HG02870 (cell line): ENCODE results near the gene HOXC12.

Source experiments
- ATAC-seq: cut with Tn5 transposase; IDR thresholded peaks from one replicate; pipeline ENCODE4 v1.9.1; 2021; ENCODE audit warnings: mild to moderate bottlenecking, moderate library complexity; ENCODE audit not compliant: unreplicated experiment

The HOXC12 gene

DNA sequence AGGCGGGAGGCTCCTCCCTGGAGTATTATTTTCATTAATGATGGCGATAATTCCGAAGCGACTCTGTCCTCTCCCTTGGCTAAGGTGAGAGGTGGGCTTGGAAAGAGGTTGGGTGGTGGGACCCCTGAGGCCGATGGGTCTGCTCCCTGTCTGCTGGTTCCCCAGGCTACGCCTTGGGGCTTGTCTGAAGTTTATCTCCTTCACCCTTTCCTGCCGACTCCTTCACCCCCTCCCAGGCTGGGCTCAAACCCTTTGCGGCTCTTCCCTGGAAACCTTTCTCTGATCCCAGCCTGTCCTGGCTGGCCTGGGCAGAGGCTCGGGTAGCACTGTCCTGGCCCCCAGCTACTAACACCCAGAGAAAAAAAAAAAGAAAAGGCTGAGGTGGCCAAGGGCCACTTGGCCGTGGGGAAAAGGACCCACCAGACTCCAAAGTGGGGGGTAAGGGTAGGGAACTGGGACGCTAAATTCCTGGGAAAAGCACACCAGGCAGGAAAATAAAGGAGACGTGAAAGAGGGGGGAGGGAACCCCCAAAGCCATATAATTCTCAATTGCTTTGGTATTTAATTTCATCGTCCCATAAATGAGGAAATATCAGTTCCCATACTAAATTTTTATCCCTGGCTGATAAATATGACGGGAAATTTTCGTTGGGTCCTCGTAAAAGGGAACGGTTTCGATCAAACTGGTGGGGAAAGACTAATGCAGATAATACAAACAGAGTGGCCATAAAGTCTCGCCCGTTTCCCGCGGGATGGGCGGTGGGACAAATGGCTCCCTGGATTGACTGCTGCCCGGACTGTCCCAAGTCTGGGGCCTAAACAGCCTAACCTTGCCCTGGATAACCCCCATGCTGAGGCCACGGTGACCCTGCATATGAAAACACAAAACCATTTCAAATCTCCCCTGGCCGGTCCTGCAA, 28.2 kb downstream of the HOXC12 start:
- ATAC-seq = no peak

- no peak for ATAC-seq
Measured at GRCh38 chr12:53983568-53983949, 28.9 kb downstream of the HOXC12 start.

DNA sequence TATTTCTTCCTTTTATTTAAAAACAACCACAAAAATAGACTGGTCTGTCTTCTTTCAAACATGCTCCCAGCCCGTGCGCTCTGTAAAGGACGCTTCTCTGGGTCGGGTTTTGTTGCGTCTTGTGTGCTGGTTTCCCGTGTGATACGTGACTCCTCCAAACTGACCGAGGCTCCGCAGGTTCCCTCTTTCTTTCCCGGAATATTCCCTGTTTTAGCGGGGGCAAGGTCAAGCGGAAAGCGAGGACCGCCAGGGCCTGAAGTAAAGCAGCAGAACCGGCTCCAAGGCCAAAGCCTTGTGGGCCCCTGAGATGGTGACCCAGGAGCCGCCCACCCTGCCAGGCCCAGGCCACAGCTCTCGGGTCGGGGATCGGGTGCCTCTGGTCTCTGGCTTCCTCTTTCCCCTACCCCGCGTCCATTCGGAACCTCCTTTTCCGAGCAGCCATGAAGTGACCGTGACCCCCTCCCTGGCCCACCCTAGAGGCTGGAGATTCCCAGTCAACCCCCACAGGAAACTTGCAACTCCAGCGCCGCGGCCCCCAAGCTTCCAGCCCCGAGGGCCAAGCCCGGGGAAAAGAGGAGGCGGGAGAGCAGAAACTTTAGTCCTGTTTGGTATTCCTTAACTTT, 29.4 kb downstream of the HOXC12 start:
- no peak for ATAC-seq

DNA sequence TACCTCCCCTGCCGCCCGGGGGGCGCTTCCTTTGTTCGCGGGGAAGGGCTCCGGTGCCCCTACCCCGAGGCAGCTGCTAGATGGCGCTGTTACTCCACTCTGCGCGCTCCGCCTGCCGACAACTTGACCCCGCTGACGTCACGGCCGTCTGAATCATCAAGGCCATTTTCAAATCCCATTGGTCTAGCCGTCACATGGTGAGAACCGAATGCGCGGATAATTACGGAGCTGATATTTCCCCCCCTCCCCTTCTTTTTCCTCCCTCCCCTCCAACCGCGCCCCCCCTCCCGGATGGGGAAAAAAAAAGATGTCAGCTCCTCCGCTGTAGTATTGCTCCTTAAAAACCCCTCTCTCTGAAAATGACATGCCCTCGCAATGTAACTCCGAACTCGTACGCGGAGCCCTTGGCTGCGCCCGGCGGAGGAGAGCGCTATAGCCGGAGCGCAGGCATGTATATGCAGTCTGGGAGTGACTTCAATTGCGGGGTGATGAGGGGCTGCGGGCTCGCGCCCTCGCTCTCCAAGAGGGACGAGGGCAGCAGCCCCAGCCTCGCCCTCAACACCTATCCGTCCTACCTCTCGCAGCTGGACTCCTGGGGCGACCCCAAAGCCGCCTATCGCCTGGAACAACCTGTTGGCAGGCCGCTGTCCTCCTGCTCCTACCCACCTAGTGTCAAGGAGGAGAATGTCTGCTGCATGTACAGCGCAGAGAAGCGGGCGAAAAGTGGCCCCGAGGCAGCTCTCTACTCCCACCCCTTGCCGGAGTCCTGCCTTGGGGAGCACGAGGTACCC, 30.4 kb downstream of the HOXC12 start, which contains the start of gene HOXC10:
Gene HOXC10, plus strand, starts transcription at position 246 of the 791 bp plus-strand sequence. Its CDS starts 114 bp downstream, at position 360.
- no peak for ATAC-seq

DNA sequence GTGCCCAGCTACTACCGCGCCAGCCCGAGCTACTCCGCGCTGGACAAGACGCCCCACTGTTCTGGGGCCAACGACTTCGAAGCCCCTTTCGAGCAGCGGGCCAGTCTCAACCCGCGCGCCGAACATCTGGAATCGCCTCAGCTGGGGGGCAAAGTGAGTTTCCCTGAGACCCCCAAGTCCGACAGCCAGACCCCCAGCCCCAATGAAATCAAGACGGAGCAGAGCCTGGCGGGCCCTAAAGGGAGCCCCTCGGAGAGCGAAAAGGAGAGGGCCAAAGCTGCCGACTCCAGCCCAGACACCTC, 30.9 kb downstream of the HOXC12 start:
- ATAC-seq = no peak

- ATAC-seq = no peak
Measured at GRCh38 chr12:53985994-53986685, 31.4 kb downstream of the HOXC12 start.

GRCh38 chr12:53986686-53987483, 32.2 kb downstream of the HOXC12 start:
- ATAC-seq = no peak

DNA sequence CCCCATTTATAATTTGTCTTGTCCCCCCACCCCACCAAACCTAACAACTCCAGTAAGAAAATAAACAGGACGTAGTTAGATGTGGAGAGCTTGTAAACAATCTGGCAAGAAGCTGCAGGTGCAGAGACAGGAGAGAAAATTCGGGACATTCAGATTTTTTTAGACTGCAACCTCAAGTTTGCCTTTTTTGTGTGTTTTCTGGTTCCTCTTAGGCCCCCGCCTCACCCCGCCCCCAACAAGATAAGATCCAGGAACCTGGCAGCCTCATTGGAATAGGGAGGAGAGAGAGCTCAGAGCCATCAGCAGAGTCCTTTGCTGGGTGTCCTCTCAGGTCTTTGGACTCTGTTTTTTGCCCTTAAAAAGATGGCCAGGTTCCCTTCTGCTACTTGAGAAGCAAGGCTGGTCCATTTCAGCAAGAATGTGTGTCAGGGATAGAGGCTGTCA, 33.1 kb downstream of the HOXC12 start:
- ATAC-seq = no peak

- no peak for ATAC-seq
Measured at GRCh38 chr12:53988541-53989226, 34.0 kb downstream of the HOXC12 start.

- ATAC-seq = no peak
Measured at GRCh38 chr12:53989227-53990113, 34.8 kb downstream of the HOXC12 start.

- ATAC-seq = no peak
Measured at GRCh38 chr12:53990311-53991076, 35.8 kb downstream of the HOXC12 start.

DNA sequence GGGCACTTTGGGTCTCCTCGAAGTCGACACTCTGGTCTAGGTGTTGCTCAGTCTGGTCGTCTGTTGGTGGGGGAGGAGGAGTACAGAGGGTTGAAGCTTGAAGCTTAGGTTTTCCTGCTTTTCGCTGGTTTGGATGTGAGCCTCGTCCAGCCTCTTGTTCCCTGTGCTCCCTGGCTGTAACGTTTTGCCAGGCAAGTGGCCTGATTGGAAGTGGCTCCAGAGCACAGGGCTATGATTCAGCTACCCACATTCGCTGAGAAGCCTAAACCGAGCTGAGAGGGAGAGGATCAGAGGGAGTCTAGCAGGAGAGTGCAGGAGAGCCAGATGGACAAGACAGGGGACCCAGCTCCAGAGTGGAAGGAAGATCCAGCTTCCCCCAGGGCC, 36.4 kb downstream of the HOXC12 start:
- no peak for ATAC-seq

DNA sequence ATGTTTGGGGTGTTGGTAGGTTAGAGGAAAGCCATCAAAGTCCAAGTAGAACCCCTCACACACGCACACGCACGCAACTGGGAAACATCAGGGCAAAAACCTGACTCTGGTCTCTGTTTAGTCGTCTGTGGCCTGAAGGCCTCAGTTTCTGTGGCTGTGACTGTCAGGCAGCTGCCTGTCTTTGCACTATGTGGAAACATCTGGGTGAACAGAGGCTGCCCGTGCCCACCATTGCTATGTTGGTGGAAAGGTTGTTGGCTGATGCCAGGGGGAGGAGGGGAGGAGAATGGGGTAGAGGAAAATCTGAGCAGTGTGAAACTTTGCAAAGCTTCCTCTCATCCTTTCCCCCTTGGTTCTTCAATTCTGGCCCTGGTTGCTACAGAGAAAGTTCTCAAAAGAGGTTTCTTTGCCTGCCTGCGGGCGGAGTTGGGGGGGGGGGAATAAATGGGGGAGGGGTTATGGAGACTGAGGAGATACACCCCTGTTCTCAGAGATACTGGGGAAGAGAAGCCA, 37.7 kb downstream of the HOXC12 start:
- ATAC-seq = no peak

DNA sequence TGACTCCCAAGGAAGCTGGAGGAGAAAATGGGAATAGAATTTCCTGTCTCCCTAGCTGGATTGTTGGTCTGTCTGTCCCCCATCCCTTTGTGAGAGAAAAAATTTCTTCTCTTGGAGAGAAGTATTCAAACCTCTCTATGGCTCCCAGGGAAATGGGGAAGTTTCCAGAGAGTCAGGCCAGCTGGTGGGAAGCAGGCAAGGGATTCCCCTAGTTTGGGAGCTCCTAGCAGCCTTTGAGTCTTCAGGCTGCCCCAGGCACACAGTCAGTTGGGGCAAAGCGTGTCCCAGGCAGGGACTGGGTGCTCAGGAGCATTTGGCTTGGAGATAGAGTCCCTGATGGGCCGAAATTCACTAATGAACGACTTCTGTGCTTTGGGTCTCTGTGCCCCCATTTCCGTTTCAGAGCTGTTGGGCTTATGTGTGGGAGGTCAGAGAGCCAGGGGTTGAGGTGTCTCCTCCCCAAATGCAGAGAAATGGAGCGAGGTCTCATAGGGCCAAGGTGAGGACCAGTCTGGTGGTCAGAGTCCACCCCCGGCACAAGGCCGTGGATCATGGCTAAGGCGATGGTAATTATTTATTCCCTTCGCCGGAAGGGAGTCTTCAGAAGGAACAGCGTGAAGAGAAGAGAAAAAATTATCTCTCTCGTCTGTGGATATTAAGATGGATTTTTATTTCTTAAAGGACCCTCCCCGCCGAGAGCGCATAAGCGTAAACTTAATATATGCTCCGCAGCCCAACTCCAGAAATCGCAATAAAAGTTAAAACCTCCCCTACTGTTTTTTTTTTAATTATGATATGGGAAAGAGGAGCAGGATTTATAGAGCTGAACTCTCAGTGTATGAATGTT, 38.7 kb downstream of the HOXC12 start:
- ATAC-seq = no peak

DNA sequence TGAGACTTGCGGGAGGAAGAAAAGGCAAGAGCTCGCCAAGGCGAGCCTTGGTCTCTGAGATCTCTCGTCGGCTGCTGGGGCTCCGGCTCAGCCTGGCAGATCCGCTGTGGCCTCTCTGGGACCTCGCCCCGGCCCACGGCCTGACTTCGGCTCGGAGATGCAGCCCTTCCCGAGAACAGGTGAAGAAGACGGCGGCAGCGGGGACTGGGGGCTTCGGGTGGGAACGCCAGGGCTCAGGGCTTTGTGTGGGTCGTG, 39.2 kb downstream of the HOXC12 start:
- no peak for ATAC-seq

- ATAC-seq = no peak
Measured at GRCh38 chr12:53994264-53995001, 39.7 kb downstream of the HOXC12 start.
